DOHH2 (cell line): ENCODE results near the gene SLC2A11.

ENCODE experiments used
- H3F3A ChIP-seq: fragments of 200-600 bp; sonication (generic), shearing (Covaris generic); 2 replicates; pipeline ENCODE4 v1.6.0; 2016; ENCODE audit warnings: antibody characterized with exemption, mild to moderate bottlenecking; ENCODE audit not compliant: control insufficient read depth, insufficient read depth
- H3K27ac ChIP-seq: fragments of 200-600 bp; sonication (generic); 2 replicates; pipeline ENCODE4 v1.5.1; 2014; ENCODE audit warnings: low read depth, mild to moderate bottlenecking, low read length, moderate library complexity
- H3K27me3 ChIP-seq: fragments of 200-600 bp; sonication (generic); 2 replicates; pipeline ENCODE4 v1.6.1; 2014; ENCODE audit warnings: mild to moderate bottlenecking, low read length, mixed read lengths; ENCODE audit not compliant: control insufficient read depth
- H3K36me3 ChIP-seq: fragments of 200-600 bp; sonication (generic); 2 replicates; pipeline ENCODE4 v1.6.1; 2014; ENCODE audit warnings: mild to moderate bottlenecking, low read length, moderate library complexity, mixed read lengths; ENCODE audit not compliant: control insufficient read depth
- H3K4me1 ChIP-seq: fragments of 200-600 bp; sonication (generic); 2 replicates; pipeline ENCODE4 v1.6.1; 2014; ENCODE audit warnings: mild to moderate bottlenecking, low read length, mixed read lengths; ENCODE audit not compliant: control insufficient read depth
- H3K4me2 ChIP-seq: fragments of 200-600 bp; sonication (generic); 2 replicates; pipeline ENCODE4 v1.6.0; 2014; ENCODE audit warnings: mild to moderate bottlenecking, low read length, moderate library complexity
- H3K4me3 ChIP-seq: fragments of 200-600 bp; sonication (generic); 2 replicates; pipeline ENCODE4 v1.5.1; 2014; ENCODE audit warnings: mild to moderate bottlenecking, low read length, mixed read lengths
- H3K79me2 ChIP-seq: fragments of 200-600 bp; sonication (generic); 2 replicates; pipeline ENCODE4 v1.6.1; 2014; ENCODE audit warnings: mild to moderate bottlenecking, low read length, mixed read lengths; ENCODE audit not compliant: control insufficient read depth
- H3K9me2 ChIP-seq: fragments of 200-600 bp; sonication (generic); replicated peaks from 2 replicates; pipeline ENCODE4 v1.6.1; 2014; ENCODE audit warnings: mild to moderate bottlenecking, low read length, mixed read lengths; ENCODE audit not compliant: control insufficient read depth
- H3K9me3 ChIP-seq: fragments of 200-600 bp; sonication (generic); 2 replicates; pipeline ENCODE4 v1.6.1; 2014; ENCODE audit warnings: antibody characterized with exemption, low read length, mixed read lengths; ENCODE audit not compliant: control insufficient read depth, insufficient read depth
- H4K20me1 ChIP-seq: fragments of 200-600 bp; sonication (generic); 2 replicates; pipeline ENCODE4 v1.6.0; 2014; ENCODE audit warnings: low read depth, mild to moderate bottlenecking, antibody characterized with exemption, low read length, moderate library complexity; ENCODE audit not compliant: control insufficient read depth, insufficient read depth
- CTCF ChIP-seq: fragments of 200-600 bp; sonication (generic); IDR thresholded peaks from one replicate; pipeline ENCODE4 v1.5.1; 2014; ENCODE audit warnings: antibody characterized with exemption, mild to moderate bottlenecking, low read depth, low read length; ENCODE audit not compliant: poor library complexity, severe bottlenecking
- EZH2phosphoT487 ChIP-seq: fragments of 200-600 bp; sonication (generic); IDR thresholded peaks from 2 replicates; pipeline ENCODE4 v1.6.1; 2017; ENCODE audit warnings: borderline replicate concordance, mild to moderate bottlenecking, antibody characterized with exemption, low read length, moderate library complexity, mixed read lengths

SLC2A11 gene

DNA sequence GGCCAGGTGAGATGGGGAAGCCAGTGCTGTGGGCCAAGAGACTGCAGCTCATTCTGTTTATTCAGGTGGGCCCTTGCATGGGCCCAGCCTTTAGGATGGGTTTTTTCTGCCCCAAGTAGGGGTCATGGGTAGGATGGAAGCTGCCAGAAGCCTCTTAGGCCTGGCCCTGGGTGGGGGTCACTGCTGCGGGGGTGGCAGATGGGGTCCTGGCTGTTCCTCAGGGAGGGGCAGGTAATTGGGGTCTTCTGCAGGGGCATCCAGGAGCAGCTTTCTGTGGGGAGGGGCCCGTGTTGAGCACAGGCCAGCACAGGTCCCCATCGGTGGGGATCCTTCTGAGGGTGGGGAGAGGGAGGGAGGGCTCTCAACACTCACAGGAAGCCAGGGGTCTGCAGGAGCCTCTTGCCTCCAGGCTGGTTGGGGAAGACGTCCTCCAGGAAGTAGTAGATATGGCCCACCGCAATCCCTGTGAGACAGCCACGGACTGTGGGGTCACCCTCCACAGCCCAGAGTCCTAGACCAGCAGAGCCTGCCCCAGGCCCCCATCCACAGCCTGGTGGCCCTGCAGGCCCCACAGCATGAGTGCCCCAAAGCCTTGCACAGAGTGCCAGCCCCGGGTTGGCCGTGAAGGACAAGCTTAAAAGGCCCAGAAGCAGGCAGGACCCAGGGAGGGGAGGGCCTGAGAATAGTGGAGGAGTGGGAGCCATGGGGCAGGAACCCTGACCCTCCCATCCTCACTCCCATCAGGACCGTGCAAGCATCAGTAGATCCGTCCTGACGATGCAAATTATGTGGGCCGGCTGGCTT is 20.8 kb upstream of the SLC2A11 start:
- no peaks in the 10 kb centered on the region for H3K27me3 ChIP-seq
- H3K4me1 ChIP-seq: peaks cover 74% of the 10 kb centered on the region
- peaks cover 5% of the 10 kb centered on the region for H3F3A ChIP-seq
- peaks cover 50% of the 10 kb centered on the region for H3K79me2 ChIP-seq
- H3K4me2 ChIP-seq: peak overlapping the region; percentile 76
- peak overlapping the region; percentile 91 for H3K27ac ChIP-seq
- no peaks in the 10 kb centered on the region for H3K9me2 ChIP-seq
- H4K20me1 ChIP-seq: no peaks in the 10 kb centered on the region
- H3K36me3 ChIP-seq: peaks cover 63% of the 10 kb centered on the region
- peak overlapping the region; percentile 79 for H3K4me3 ChIP-seq
- H3K9me3 ChIP-seq: no peaks in the 10 kb centered on the region
- no peak for TF ChIP-seq CTCF
- TF ChIP-seq EZH2phosphoT487: no peak

DNA sequence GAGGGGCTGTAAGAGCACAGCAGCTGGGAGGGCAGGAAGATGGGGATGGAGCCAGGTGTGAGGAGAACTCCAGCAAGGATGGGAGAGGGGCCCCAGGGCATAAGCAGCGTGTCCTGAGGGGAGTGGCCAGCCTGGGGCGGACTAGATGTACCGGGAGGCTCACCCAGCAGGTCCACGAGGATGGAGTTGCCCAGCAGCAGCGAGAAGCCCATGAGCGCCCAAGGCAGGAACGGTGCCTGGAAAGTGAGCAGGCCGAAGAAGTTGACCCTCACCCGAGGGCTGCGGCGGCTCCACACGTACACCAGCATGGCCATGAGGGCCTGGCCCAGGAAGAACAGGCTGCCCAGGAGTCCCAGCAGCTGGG is 20.2 kb upstream of the SLC2A11 start:
- Histone ChIP-seq H3K79me2 (peaks cover 44% of the 10 kb centered on the region), H3K36me3 (peaks cover 57% of the 10 kb centered on the region), H3K4me1 (peaks cover 78% of the 10 kb centered on the region), H3K27me3 (no peaks in the 10 kb centered on the region), H4K20me1 (no peaks in the 10 kb centered on the region), H3K9me2 (no peaks in the 10 kb centered on the region), H3K27ac (peak overlapping the region; percentile 91), H3K4me3 (peak overlapping the region; percentile 79), H3K4me2 (peak overlapping the region; percentile 76), H3K9me3 (no peaks in the 10 kb centered on the region), H3F3A (peaks cover 5% of the 10 kb centered on the region)
- no peak for TF ChIP-seq CTCF

- peaks cover 84% of the 10 kb centered on the region for H3K4me1 ChIP-seq
- no peaks in the 10 kb centered on the region for H4K20me1 ChIP-seq
- H3K79me2 ChIP-seq: peaks cover 38% of the 10 kb centered on the region
- H3K9me3 ChIP-seq: no peaks in the 10 kb centered on the region
- H3K27ac ChIP-seq: peak overlapping the region; percentile 91
- no peak for TF ChIP-seq EZH2phosphoT487
- no peak for TF ChIP-seq CTCF
- peaks cover 51% of the 10 kb centered on the region for H3K36me3 ChIP-seq
- H3F3A ChIP-seq: peaks cover 5% of the 10 kb centered on the region
- H3K4me2 ChIP-seq: peak overlapping the region; percentile 76
- H3K4me3 ChIP-seq: peak overlapping the region; percentile 79
- H3K9me2 ChIP-seq: no peaks in the 10 kb centered on the region
- H3K27me3 ChIP-seq: no peaks in the 10 kb centered on the region
These were observed 19.6 kb upstream of the SLC2A11 start for GRCh38 chr22:23837911-23838680.
